ENCODE data around the gene WWTR1. TPM values are rescaled to one million over a fixed set of nuclear protein-coding genes. Genes with fewer than 3 reads are reported as not detected.

Gene WWTR1
- total RNA-seq, 1 donor from 2014 or later, result 137 TPM

DNA sequence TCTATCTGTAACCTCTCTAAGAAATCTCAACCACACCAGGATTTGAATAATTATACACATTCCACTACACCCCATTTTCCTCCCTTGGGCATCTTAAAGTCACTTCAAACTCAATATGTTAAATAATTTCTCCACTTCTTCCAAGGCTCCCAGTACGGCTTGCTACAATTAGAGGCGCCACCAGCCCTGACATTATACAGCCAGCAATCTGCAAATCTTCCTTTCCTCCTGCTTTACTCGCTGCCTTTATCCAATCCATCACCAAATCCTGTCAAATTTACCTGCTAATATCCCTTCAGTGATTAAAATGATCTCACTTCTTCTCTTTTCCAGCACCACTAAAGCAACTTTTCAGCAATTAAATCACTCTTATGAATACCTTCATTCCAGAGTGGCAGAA is 13.9 kb downstream of the WWTR1 start:
- Mint-ChIP-seq H3K27me3 (ENCODE audit: unreplicated experiment) (no peaks in the 10 kb centered on the region), H3K4me1 (ENCODE audit: unreplicated experiment) (peaks cover 45% of the 10 kb centered on the region), H3K4me3 (ENCODE audit: unreplicated experiment) (no peak overlapping the region), H3K36me3 (ENCODE audit: low read depth, unreplicated experiment) (peaks cover 42% of the 10 kb centered on the region), H3K9me3 (ENCODE audit: unreplicated experiment) (no peaks in the 10 kb centered on the region), H3K27ac (ENCODE audit: unreplicated experiment) (peak overlapping the region; percentile 6)
- DNase-seq (ENCODE audit: low spot score), result no peak
- TF ChIP-seq CTCF (IDR thresholded peaks at IDR 0.05; ENCODE audit: unreplicated experiment), result no peak

DNA sequence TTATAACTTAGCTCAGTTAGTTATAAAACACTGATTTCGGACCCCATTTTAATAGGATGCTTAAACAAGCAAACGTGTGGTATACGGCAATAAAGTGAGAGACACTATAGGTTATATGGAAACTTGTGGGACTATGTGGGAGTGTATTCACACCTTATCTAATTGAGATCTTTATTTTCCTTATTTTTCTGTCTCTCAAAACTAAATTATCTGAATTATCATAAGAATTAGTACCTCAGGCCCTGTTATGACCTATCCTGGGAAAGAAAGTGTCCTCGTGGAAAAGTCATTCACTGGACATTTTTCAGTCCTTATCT is 14.4 kb downstream of the WWTR1 start:
- H3K27me3 Mint-ChIP-seq (ENCODE audit: unreplicated experiment), result no peaks in the 10 kb centered on the region
- peaks cover 47% of the 10 kb centered on the region for H3K4me1 Mint-ChIP-seq (ENCODE audit: unreplicated experiment)
- no peak for DNase-seq (ENCODE audit: low spot score)
- no peak for TF ChIP-seq CTCF (IDR thresholded peaks at IDR 0.05; ENCODE audit: unreplicated experiment)
- H3K36me3 Mint-ChIP-seq (ENCODE audit: low read depth, unreplicated experiment), result peaks cover 39% of the 10 kb centered on the region
- H3K9me3 Mint-ChIP-seq (ENCODE audit: unreplicated experiment), result no peaks in the 10 kb centered on the region
- no peak overlapping the region for H3K4me3 Mint-ChIP-seq (ENCODE audit: unreplicated experiment)
- H3K27ac Mint-ChIP-seq (ENCODE audit: unreplicated experiment), result peak overlapping the region; percentile 6

DNA sequence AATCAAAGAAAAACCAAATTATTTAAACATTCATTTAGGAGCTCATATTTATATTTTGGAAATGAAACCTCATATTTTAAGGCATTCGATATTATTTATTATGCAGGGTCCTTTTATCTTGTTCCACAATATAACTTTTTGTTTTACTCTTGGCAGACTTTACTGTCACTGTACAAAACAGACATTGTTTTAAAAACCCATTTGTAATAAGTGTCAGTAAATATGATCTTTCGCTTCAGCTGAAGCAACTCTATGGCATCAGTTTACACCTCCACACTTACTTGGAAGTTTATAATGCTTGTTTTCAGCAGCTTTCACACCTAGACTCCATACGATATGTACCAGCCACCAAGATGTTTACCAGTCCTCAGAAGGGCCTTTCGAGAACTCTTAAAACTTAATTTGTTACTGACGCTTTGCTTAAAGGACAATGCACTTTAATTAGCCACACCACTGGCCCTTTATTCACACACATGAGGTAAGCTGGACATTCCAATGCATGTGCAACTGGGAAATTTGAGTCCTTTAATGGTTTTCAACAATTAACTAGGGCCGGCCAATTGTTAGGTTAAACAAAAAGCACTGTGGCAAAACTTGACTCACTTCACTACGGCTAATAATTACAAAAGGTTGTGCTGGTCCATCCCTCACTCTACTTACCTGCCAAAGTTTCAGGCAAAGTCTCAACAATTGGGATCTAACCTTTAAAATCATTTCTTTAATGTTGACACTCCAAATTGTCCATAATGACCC is 16.7 kb downstream of the WWTR1 start:
- Mint-ChIP-seq H3K27me3 (ENCODE audit: unreplicated experiment) (no peaks in the 10 kb centered on the region), H3K27ac (ENCODE audit: unreplicated experiment) (no peak overlapping the region), H3K9me3 (ENCODE audit: unreplicated experiment) (no peaks in the 10 kb centered on the region), H3K4me1 (ENCODE audit: unreplicated experiment) (peaks cover 33% of the 10 kb centered on the region), H3K4me3 (ENCODE audit: unreplicated experiment) (peak overlapping the region; percentile 37), H3K36me3 (ENCODE audit: low read depth, unreplicated experiment) (peaks cover 22% of the 10 kb centered on the region)
- DNase-seq (ENCODE audit: low spot score), result no peak
- TF ChIP-seq CTCF (IDR thresholded peaks at IDR 0.05; ENCODE audit: unreplicated experiment), result no peak

GRCh38 chr3:149639093-149639486 is 18.7 kb downstream of the WWTR1 start:
- H3K36me3 Mint-ChIP-seq (ENCODE audit: low read depth, unreplicated experiment), result peaks cover 24% of the 10 kb centered on the region

More at GRCh38 chr3:149639093-149639486, 18.7 kb downstream of the WWTR1 start:
- no peak for TF ChIP-seq CTCF (IDR thresholded peaks at IDR 0.05; ENCODE audit: unreplicated experiment)
- no peaks in the 10 kb centered on the region for H3K9me3 Mint-ChIP-seq (ENCODE audit: unreplicated experiment)
- peaks cover 47% of the 10 kb centered on the region for H3K4me1 Mint-ChIP-seq (ENCODE audit: unreplicated experiment)
- no peaks in the 10 kb centered on the region for H3K27me3 Mint-ChIP-seq (ENCODE audit: unreplicated experiment)
- no peak overlapping the region for H3K27ac Mint-ChIP-seq (ENCODE audit: unreplicated experiment)
- H3K4me3 Mint-ChIP-seq (ENCODE audit: unreplicated experiment), result no peak overlapping the region
- no peak for DNase-seq (ENCODE audit: low spot score)
